Right lobe of liver (tissue), 4 donors: ENCODE results near the gene NQO2.

Experiments
- POLR2A ChIP-seq: fragments of 450-650 bp; IDR thresholded peaks from one replicate; pipeline ENCODE4 v1.6.1; 2017; ENCODE audit warnings: antibody characterized with exemption, mild to moderate bottlenecking
- TF ChIP-seq, protein P1 (sequence below), 4 donors: fragments of 200-600 bp in 3 of 4; fragments of 450-650 bp in 1 of 4; IDR thresholded peaks; one replicate each; pipeline versions ENCODE4 v1.5.1 to v1.8.0; 2016 to 2022; ENCODE audit warnings: antibody characterized with exemption in 4 of 4, mild to moderate bottlenecking in 2 of 4
- donor health status: DM: no; HTN: no; CAD: no.
- donor health status: DM: no; HTN: no; CAD: no.
- donor health status: DM: no; HTN: yes; CAD: no.

DNA sequence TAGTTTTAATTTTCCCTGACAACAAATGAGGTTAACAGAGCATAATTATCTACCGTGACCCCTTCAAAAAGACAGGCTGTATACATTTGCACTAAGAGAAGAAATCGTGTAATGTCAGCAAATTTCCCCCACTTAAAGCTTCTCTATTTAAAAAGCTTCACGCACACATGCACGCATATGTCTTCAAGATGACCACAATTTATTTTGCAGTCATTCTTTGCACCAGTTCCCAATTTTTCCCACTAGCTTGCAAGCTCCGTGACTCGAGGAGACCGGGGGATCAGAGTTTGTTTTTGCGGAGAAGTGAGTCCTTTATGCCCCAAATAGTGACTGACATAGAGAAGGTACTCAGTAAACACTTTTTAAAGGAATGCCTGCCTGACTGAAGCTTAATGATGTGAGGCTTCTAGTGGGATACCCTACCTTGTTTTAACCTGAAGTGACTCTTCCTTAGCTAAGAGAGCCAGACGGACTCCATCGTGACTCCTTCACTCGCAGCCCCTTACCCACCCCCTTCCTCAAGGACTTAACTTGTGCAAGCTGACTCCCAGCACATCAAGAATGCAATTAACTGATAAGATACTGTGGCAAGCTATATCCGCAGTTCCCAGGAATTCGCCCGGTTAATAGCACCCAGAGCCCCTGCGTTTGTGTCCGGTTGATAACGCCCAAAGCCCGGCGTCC is 9.3 kb upstream of the NQO2 start:
- TF ChIP-seq, protein P1, sequence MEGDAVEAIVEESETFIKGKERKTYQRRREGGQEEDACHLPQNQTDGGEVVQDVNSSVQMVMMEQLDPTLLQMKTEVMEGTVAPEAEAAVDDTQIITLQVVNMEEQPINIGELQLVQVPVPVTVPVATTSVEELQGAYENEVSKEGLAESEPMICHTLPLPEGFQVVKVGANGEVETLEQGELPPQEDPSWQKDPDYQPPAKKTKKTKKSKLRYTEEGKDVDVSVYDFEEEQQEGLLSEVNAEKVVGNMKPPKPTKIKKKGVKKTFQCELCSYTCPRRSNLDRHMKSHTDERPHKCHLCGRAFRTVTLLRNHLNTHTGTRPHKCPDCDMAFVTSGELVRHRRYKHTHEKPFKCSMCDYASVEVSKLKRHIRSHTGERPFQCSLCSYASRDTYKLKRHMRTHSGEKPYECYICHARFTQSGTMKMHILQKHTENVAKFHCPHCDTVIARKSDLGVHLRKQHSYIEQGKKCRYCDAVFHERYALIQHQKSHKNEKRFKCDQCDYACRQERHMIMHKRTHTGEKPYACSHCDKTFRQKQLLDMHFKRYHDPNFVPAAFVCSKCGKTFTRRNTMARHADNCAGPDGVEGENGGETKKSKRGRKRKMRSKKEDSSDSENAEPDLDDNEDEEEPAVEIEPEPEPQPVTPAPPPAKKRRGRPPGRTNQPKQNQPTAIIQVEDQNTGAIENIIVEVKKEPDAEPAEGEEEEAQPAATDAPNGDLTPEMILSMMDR (IDR thresholded peaks at IDR 0.05), result no peak
- TF ChIP-seq POLR2A, result no peak
